ENCODE results near the gene ATXN1.

ATXN1 gene

GRCh38 chr6:16295060-16295459 is 466.2 kb downstream of the ATXN1 start:
- TF ChIP-seq FOXK2 (IDR thresholded peaks at IDR 0.05) (no peak), CTBP1 (IDR thresholded peaks at IDR 0.05; ENCODE audit: borderline replicate concordance) (no peak), ARNT (IDR thresholded peaks at IDR 0.05) (no peak), L3MBTL2 (conservative IDR thresholded peaks at IDR 0.05) (no peak), SP1 (IDR thresholded peaks at IDR 0.05) (no peak)
- ChIA-PET CTCF (no interaction called here), POLR2A (no interaction called here)
- no peak for DNase-seq (ENCODE audit: extremely low spot score)

GRCh38 chr6:16294371-16294770 is 466.9 kb downstream of the ATXN1 start:
- TF ChIP-seq SUZ12 (IDR thresholded peaks at IDR 0.05) (no peak), TARDBP (IDR thresholded peaks at IDR 0.05) (no peak), BHLHE40 (IDR thresholded peaks at IDR 0.05; ENCODE audit: borderline replicate concordance) (no peak), FOXA1 (IDR thresholded peaks at IDR 0.05) (no peak), ZNF384 (IDR thresholded peaks at IDR 0.05) (no peak), FOXK2 (IDR thresholded peaks at IDR 0.05) (no peak), L3MBTL2 (conservative IDR thresholded peaks at IDR 0.05) (no peak), ELF4 (IDR thresholded peaks at IDR 0.05) (no peak), SP1 (IDR thresholded peaks at IDR 0.05) (no peak)
- ChIA-PET CTCF (no interaction called here), POLR2A (no interaction called here)

DNA sequence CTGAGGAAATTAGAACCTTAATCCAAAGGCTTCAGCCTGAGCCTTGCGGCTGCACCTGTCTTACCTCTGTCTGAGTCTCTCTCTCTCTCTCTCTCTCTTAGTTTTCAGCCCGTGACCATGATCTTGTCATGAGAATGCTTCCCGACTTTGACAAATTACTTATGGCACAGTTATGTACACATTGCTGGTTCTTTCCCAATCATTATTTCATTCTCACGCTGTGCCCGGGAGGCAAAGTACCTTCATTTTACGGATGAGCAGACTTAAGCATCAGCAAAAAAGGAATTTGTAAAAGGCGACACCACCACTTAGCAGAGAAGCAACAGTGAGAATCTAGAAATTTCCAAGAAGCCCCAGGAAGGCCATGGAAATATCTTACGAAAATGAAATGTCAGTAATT is 468.3 kb downstream of the ATXN1 start:
- no peak for TF ChIP-seq ZNF384 (IDR thresholded peaks at IDR 0.05)
- TF ChIP-seq, protein P1, sequence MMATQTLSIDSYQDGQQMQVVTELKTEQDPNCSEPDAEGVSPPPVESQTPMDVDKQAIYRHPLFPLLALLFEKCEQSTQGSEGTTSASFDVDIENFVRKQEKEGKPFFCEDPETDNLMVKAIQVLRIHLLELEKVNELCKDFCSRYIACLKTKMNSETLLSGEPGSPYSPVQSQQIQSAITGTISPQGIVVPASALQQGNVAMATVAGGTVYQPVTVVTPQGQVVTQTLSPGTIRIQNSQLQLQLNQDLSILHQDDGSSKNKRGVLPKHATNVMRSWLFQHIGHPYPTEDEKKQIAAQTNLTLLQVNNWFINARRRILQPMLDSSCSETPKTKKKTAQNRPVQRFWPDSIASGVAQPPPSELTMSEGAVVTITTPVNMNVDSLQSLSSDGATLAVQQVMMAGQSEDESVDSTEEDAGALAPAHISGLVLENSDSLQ (IDR thresholded peaks at IDR 0.05): peak; percentile 39
- no peak for TF ChIP-seq FOXK2 (IDR thresholded peaks at IDR 0.05)
- TF ChIP-seq BHLHE40 (IDR thresholded peaks at IDR 0.05; ENCODE audit: borderline replicate concordance): no peak
- no peak for TF ChIP-seq LEF1 (IDR thresholded peaks at IDR 0.05; ENCODE audit: borderline replicate concordance)
- TF ChIP-seq ELF4 (IDR thresholded peaks at IDR 0.05): no peak
- TF ChIP-seq CTBP1 (IDR thresholded peaks at IDR 0.05; ENCODE audit: borderline replicate concordance): no peak
- ChIA-PET POLR2A (no interaction called here), CTCF (interaction anchor here (0.6 to 0.9 kb wide), 2 partner anchors 24 to 586 kb away, joined by 3 to 5 read pairs; no protein-coding TSS in a partner anchor)
- DNase-seq (ENCODE audit: extremely low spot score): no peak

More at GRCh38 chr6:16294371-16294770, 466.9 kb downstream of the ATXN1 start:
- no peak for DNase-seq (ENCODE audit: extremely low spot score)

- CTCF ChIA-PET: interaction anchor here (0.6 to 0.9 kb wide), 2 partner anchors 25 to 142 kb away, joined by 3 read pairs; no protein-coding TSS in a partner anchor
- POLR2A ChIA-PET: no interaction called here
- TF ChIP-seq HDGF (IDR thresholded peaks at IDR 0.05; ENCODE audit: borderline replicate concordance): no peak
- no peak for TF ChIP-seq BHLHE40 (IDR thresholded peaks at IDR 0.05; ENCODE audit: borderline replicate concordance)
- no peak for TF ChIP-seq NFRKB (IDR thresholded peaks at IDR 0.05)
- TF ChIP-seq FOXA1 (IDR thresholded peaks at IDR 0.05): no peak
- TF ChIP-seq CTBP1 (IDR thresholded peaks at IDR 0.05; ENCODE audit: borderline replicate concordance): no peak
- DNase-seq (ENCODE audit: extremely low spot score): no peak
Observed at GRCh38 chr6:16292432-16292831, 468.8 kb downstream of the ATXN1 start.

DNA sequence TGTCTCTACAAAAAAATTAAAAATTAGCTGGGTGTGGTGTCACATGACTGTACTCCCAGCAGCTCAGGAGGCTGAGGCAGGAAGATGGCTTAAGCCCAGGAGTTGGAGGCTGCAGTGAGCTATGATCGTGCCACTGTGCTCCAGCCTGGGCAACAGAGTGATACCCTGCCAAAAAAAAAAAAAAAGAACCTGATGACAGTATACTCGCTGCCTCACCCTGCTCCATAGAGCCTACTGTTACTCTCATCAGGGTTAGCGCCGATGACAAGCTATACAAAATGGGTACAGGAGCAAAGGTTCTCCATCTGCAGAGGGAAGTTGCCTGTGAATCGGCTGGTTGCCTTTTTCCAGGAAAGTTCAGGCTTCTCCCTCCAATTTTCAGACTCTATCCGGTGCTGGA is 469.5 kb downstream of the ATXN1 start:
- DNase-seq (ENCODE audit: extremely low spot score): no peak
- no peak for TF ChIP-seq SUZ12 (IDR thresholded peaks at IDR 0.05)
- TF ChIP-seq CTBP1 (IDR thresholded peaks at IDR 0.05; ENCODE audit: borderline replicate concordance): no peak
- CTCF ChIA-PET: interaction anchor here (0.6 kb wide), 1 partner anchor 143 kb away, joined by 3 read pairs; no protein-coding TSS in a partner anchor
- POLR2A ChIA-PET: no interaction called here

DNA sequence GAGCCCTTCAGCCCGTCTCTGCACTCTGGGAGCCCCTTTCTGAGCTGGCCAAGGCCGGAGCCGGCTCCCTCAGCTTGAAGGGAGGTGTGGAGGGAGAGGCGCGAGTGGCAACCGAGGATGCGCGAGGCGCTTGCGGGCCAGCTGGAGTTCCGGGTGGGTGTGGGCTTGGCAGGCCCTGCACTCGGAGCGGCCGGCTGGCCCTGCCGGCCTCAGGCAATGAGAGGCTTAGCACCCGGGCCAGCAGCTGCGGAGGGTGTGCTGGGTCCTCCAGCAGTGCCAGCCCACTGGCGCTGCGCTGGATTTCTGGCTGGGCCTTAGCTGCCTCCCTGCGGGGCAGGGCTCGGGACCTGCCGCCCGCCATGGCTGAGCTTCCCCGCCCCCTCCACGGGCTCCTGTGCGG is 473.1 kb downstream of the ATXN1 start:
- ChIA-PET POLR2A (no interaction called here), CTCF (interaction anchor here (1.1 to 1.2 kb wide), 2 partner anchors 44 to 45 kb away, joined by 3 to 4 read pairs; no protein-coding TSS in a partner anchor)
- no peak for DNase-seq (ENCODE audit: extremely low spot score)
- no peak for TF ChIP-seq L3MBTL2 (conservative IDR thresholded peaks at IDR 0.05)
- TF ChIP-seq LEF1 (IDR thresholded peaks at IDR 0.05; ENCODE audit: borderline replicate concordance): no peak
- no peak for TF ChIP-seq FOXK2 (IDR thresholded peaks at IDR 0.05)
- no peak for TF ChIP-seq SUZ12 (IDR thresholded peaks at IDR 0.05)
- TF ChIP-seq, protein P1 (IDR thresholded peaks at IDR 0.05): no peak
- no peak for TF ChIP-seq TARDBP (IDR thresholded peaks at IDR 0.05)
- TF ChIP-seq FOXM1 (IDR thresholded peaks at IDR 0.05; ENCODE audit: borderline replicate concordance): no peak
- TF ChIP-seq BHLHE40 (IDR thresholded peaks at IDR 0.05; ENCODE audit: borderline replicate concordance): no peak
- no peak for TF ChIP-seq SP1 (IDR thresholded peaks at IDR 0.05)
- no peak for TF ChIP-seq CTBP1 (IDR thresholded peaks at IDR 0.05; ENCODE audit: borderline replicate concordance)
- no peak for TF ChIP-seq HDGF (IDR thresholded peaks at IDR 0.05; ENCODE audit: borderline replicate concordance)
- TF ChIP-seq ZNF384 (IDR thresholded peaks at IDR 0.05): no peak
- TF ChIP-seq ELF4 (IDR thresholded peaks at IDR 0.05): no peak
- no peak for TF ChIP-seq ARNT (IDR thresholded peaks at IDR 0.05)
- TF ChIP-seq NFRKB (IDR thresholded peaks at IDR 0.05): no peak
- TF ChIP-seq FOXA1 (IDR thresholded peaks at IDR 0.05): no peak

DNA sequence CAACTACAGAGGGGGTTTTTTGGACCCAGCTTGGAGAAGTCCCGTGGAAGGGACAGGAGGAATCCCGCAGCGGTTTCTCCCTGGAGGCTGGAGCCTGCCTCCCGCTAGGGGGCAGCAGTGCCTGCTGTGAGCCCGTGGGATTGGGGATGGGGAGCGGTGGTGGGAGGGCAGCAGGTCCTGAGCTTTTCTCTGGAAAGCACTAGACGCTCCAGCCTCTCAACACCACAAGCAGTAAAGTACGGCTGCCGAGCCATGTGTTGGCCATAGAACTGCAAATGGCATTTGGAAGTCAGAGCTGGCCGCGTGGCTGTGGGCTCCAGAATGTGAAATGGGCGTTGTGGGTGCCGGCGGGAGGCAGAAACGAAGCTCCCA is 475.1 kb downstream of the ATXN1 start:
- POLR2A ChIA-PET: interaction anchor here (0.8 kb wide), 1 partner anchor 36 kb away, joined by 4 read pairs; no protein-coding TSS in a partner anchor
- DNase-seq (ENCODE audit: extremely low spot score): peak; percentile 79
- TF ChIP-seq NFRKB (IDR thresholded peaks at IDR 0.05) (no peak), ELF4 (IDR thresholded peaks at IDR 0.05) (no peak), SP1 (IDR thresholded peaks at IDR 0.05) (no peak), BHLHE40 (IDR thresholded peaks at IDR 0.05; ENCODE audit: borderline replicate concordance) (no peak)
- CTCF ChIA-PET: interaction anchor here (0.5 to 2.1 kb wide), 23 partner anchors 9 to 808 kb away, joined by 3 to 21 read pairs (median 4); partner anchors contain the start of genes ATXN1 and GMPR

All from HEK293T (cell line).